NK-92 treated with Interleukin-12 subunit alpha and Interleukin-12 subunit beta, amount 100 ng/mL, for 24 hours (cell line): Measurements from ENCODE around the gene NINJ2.

ENCODE experiments used
- DNase-seq: peaks from one replicate; lab custom pipeline; 2025; lab: John Stamatoyannopoulos, UW

The NINJ2 gene

DNA sequence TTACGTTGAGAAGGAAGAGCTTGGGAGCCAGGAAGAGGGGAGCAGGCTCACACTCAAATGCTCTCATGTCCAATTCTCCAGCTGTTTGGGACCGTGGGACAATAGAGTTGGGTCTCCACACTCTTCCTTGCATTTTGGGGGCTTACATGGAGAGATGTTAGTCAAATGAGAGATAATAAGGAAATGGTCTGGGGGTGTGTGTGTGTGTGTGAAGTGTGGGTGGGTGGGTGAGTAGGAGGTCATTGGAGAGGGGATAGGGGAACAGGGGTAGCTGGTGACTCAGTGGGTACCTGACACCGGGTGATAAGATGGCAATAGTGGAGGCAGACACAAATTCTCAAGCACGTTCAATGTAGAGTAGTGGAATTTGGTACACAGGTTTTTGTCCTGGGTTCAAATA, 135.5 kb downstream of the NINJ2 start:
- no peak for DNase-seq

- DNase-seq: no peak
These were observed 136.0 kb downstream of the NINJ2 start for GRCh38 chr12:527241-527640.

- no peak for DNase-seq
These were observed 137.2 kb downstream of the NINJ2 start for GRCh38 chr12:526089-526488.

- no peak for DNase-seq
These were observed 138.9 kb downstream of the NINJ2 start for GRCh38 chr12:524167-524951.

GRCh38 chr12:522692-523378, 140.4 kb downstream of the NINJ2 start:
- DNase-seq: no peak

DNA sequence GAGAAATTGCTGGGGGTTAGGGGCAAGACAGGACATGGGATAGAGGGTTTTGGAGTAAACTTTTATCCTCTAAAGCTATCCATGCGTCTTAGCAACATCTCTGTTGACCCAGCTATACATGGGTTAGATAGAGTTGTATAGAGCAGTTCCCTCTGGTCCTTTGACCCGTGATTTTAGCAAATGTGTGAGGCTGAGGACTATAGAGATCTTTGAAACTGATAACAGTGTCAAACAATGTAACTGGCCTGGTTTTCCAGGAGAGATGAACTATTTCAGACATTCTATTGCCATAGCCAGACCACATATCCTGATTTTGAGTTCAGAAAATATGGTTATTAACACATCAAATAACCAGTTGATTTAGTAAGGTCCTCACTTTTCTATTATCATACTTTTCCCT, 143.1 kb downstream of the NINJ2 start:
- DNase-seq: no peak

GRCh38 chr12:517538-517937, 145.7 kb downstream of the NINJ2 start:
- no peak for DNase-seq
